HFF-Myc (cell line): ENCODE results near the gene CBY2.

Source experiments
- DNase-seq: peaks from one replicate; pipeline ENCODE4 v3.0.0-alpha.2; 2011; ENCODE audit warnings: low read depth; ENCODE audit errors: extremely low read depth
- H3K4me3 ChIP-seq: replicated peaks from 2 replicates; pipeline ENCODE4 v1.5.1; 2011; ENCODE audit warnings: low read depth, mild to moderate bottlenecking, control low read depth, low read length
- CTCF ChIP-seq: IDR thresholded peaks from 2 replicates; pipeline ENCODE4 v1.5.1; 2012; ENCODE audit warnings: mild to moderate bottlenecking, low read depth, low read length, control low read depth; ENCODE audit errors: missing control alignments

Gene CBY2

DNA sequence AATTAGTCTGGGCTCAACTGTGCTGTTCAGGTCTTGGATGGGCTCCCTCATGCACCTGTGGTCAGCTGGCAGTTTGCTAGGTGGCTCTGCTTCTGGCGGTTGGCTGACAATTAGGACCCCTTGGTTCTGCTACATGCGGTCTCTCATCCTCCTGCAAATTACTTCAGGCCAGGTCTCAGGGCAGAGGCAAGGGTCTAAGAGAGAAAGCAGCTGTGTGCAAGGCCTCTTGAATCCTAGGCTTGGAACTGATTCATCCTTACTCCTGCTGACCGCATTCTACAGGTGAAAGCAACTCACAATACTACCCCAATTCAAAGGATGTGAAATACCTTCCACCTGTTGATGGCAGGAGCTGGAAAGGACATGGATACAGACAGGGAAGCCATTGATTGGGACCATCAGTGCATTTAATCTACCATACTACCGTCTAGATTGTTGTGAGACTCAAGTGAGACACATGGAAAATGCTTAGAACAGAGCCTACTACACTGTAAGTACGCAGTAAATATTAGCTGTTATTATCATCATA lies 19.1 kb downstream of the CBY2 start:
- TF ChIP-seq CTCF = no peak
- no peak for DNase-seq

GRCh38 chr13:45723798-45724197 lies 21.7 kb downstream of the CBY2 start:
- no peak overlapping the region for H3K4me3 ChIP-seq
- TF ChIP-seq CTCF = no peak
- DNase-seq = no peak

More for the DNA sequence above, 19.1 kb downstream of the CBY2 start:
- H3K4me3 ChIP-seq = no peak overlapping the region

DNA sequence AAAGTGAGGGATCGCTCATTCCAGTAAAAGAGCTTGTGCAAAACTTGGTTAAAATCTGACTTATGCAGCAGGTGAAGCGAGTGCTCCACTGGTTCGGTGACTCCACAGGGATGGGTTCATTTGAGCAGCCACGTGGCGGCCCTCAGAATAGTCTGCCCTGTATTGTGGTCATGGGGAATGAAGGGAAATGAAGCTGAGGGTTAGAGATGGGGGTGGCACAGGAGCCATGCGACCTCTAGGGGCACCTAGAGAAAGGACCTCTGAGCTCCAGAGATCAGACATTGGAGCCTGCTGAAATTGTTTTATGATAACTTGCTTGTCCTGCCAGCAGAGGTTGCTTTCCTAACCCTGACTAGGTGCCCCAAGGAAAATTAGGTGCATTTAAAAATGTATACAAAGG lies 26.6 kb downstream of the CBY2 start:
- peak; percentile 13 for TF ChIP-seq CTCF
- DNase-seq = no peak

DNA sequence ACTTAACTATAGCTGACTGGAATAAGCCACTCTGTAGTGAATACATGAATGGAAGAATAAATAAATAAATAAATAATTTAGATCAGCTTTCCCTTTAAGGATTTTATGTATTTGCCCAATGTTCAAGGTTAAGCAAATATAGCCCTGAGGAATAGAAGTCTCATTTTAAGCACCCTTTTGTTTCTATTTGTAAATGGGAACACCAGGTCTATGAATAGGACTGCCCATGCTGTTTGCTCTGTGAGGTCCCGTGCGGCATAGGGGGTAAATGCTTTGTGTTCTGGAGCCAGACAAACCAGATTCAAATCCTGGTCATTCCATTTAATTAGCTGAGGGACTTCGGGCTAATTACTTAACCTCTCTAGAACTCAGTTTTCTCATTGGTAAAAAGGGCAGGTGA lies 29.3 kb downstream of the CBY2 start:
- DNase-seq = no peak
- no peak overlapping the region for H3K4me3 ChIP-seq
- no peak for TF ChIP-seq CTCF

More for the DNA sequence above, 26.6 kb downstream of the CBY2 start:
- H3K4me3 ChIP-seq = no peak overlapping the region

GRCh38 chr13:45732916-45733315 lies 30.8 kb downstream of the CBY2 start:
- TF ChIP-seq CTCF = no peak

GRCh38 chr13:45733361-45733760 lies 31.2 kb downstream of the CBY2 start:
- DNase-seq = no peak
- TF ChIP-seq CTCF = no peak

More at GRCh38 chr13:45732916-45733315, 30.8 kb downstream of the CBY2 start:
- no peak overlapping the region for H3K4me3 ChIP-seq
- no peak for DNase-seq

GRCh38 chr13:45737571-45738017 lies 35.5 kb downstream of the CBY2 start:
- peak; percentile 34 for TF ChIP-seq CTCF
- DNase-seq = no peak
- H3K4me3 ChIP-seq = no peak overlapping the region

More at GRCh38 chr13:45733361-45733760, 31.2 kb downstream of the CBY2 start:
- no peak overlapping the region for H3K4me3 ChIP-seq
